Testis (tissue), 2 donors: ENCODE measurements around the gene ENTR1.

Experiments
- CTCF ChIP-seq, 3 experiments: fragments of 450-650 bp in 2 of 3; fragments of 200-600 bp in 1 of 3; sonication (generic) in 1 of 3; IDR thresholded peaks; one replicate each; pipeline ENCODE4 v1.5.1; 2016 to 2019; ENCODE audit warnings: antibody characterized with exemption in 3 of 3, mild to moderate bottlenecking in 2 of 3, moderate library complexity in 1 of 3
- POLR2A ChIP-seq: fragments of 450-650 bp; IDR thresholded peaks from one replicate; pipeline ENCODE4 v1.6.1; 2017; ENCODE audit warnings: antibody characterized with exemption, mild to moderate bottlenecking, moderate library complexity

GRCh38 chr9:136438548-136439480 lies 28.4 kb upstream of the ENTR1 start:
- TF ChIP-seq CTCF (IDR thresholded peaks at IDR 0.05) (no peak), POLR2A (no peak)
